Ectodermal cell (in vitro differentiated cells): Measurements from ENCODE around the gene F12.

Source experiments
- H3K27ac ChIP-seq: 2 replicates; pipeline ENCODE4 v1.7.0; 2013; ENCODE audit warnings: mild to moderate bottlenecking, low read depth, low read length; ENCODE audit not compliant: insufficient read depth, poor library complexity, severe bottlenecking
- H3K27me3 ChIP-seq: 2 replicates; pipeline ENCODE4 v1.7.0; 2013; ENCODE audit warnings: mild to moderate bottlenecking, low read length; ENCODE audit not compliant: insufficient read depth, control insufficient read depth, poor library complexity, severe bottlenecking
- H3K36me3 ChIP-seq: one replicate; pipeline ENCODE4 v1.7.0; 2013; ENCODE audit warnings: low read length; ENCODE audit not compliant: control insufficient read depth, insufficient read depth
- H3K4me1 ChIP-seq: one replicate; pipeline ENCODE4 v1.7.0; 2013; ENCODE audit warnings: low read length; ENCODE audit not compliant: control insufficient read depth, insufficient read depth
- H3K4me3 ChIP-seq: 2 replicates; pipeline ENCODE4 v1.7.0; 2013; ENCODE audit warnings: low read depth, low read length, control low read depth; ENCODE audit not compliant: insufficient read depth
- H3K9me3 ChIP-seq: 2 replicates; pipeline ENCODE4 v1.7.0; 2013; ENCODE audit warnings: mild to moderate bottlenecking, low read length, moderate library complexity; ENCODE audit not compliant: control insufficient read depth
- WGBS, 2 experiments: methylation state at CpG; one replicate each; pipeline ENCODE4 v1.1.7; 2013; ENCODE audit warnings: missing lambda C conversion rate in 2 of 2; 5-methylcytosine and 5-hydroxymethylcytosine counted together

Gene F12

DNA sequence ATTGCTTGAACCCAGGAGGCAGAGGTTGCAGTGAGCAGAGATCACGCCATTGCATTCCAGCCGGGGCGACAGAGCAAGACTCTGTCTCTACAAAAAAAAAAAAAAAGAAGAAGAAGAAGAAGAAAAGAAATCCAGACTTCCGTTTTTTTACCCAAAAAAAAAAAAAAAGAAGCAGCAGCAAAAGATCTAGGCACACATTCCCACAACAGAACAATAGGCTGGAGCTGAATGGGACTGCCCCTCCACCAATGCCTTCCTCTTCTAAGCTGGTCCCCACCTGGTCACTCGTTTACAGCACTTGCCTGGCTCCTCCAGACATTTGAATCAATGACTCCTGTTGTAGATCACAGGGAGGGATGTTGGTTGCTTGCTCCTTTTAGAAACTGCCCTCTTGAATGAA is 56.3 kb downstream of the F12 start:
- 89 to 91% methylated on average over 4 to 5 of the region's 5 CpGs for WGBS, 2 experiments
- no peaks in the 10 kb centered on the region for H3K36me3 ChIP-seq
- H3K27ac ChIP-seq: no peak overlapping the region

More for the DNA sequence above, 56.3 kb downstream of the F12 start:
- Histone ChIP-seq H3K4me1 (peaks cover 16% of the 10 kb centered on the region), H3K9me3 (no peaks in the 10 kb centered on the region), H3K4me3 (no peak overlapping the region), H3K27me3 (no peaks in the 10 kb centered on the region)
